GM12878 (cell line): ENCODE measurements around the gene COL13A1. TPM values are rescaled to one million over a fixed set of nuclear protein-coding genes. Genes with fewer than 3 reads are reported as not detected.

Source experiments
- ATAC-seq: fragments of 200-7000 bp; cut with Tn5 transposase; 3 replicates; pipeline ENCODE4 v1.9.1; 2020; ENCODE audit warnings: mild to moderate bottlenecking, moderate library complexity
- BruUV-seq: library from RNA; stranded (reverse); fragments of 400-500 nt; replicated peaks from 2 replicates; lab custom pipeline; 2021; lab: Mats Ljungman, UMichigan
- CTCF ChIA-PET: fragments of 300-600 bp; sonication (Branson Sonifier 250); formaldehyde crosslinking; extraction: SDS; loops from one replicate; lab custom pipeline; 2021; ENCODE audit warnings: inconsistent platforms; lab: Yijun Ruan, JAX
- POLR2A ChIA-PET: fragments of 350-600 bp; formaldehyde crosslinking; extraction: SDS; loops from one replicate; lab custom pipeline; 2021; ENCODE audit warnings: inconsistent platforms; lab: Charles Lee
- RAD21 ChIA-PET: fragments of 300-600 bp; sonication (Branson Sonifier 250); formaldehyde crosslinking; loops from one replicate; lab custom pipeline; 2023; ENCODE audit warnings: antibody characterized with exemption; ENCODE audit not compliant: unreplicated experiment; lab: Charles Lee
- SMC1A ChIA-PET: fragments of 300-600 bp; sonication (Branson Sonifier 250); formaldehyde crosslinking; loops from one replicate; lab custom pipeline; 2023; ENCODE audit not compliant: unreplicated experiment, uncharacterized antibody; lab: Charles Lee
- DNase-seq: peaks from one replicate; pipeline ENCODE4 v3.0.0-alpha.2; 2011; ENCODE audit warnings: low read depth, low spot score
- FAIRE-seq: peaks from 3 replicates; lab custom pipeline; 2011; peaks lifted over from hg19 to GRCh38; lab: Jason Lieb, UNC
- H2AFZ ChIP-seq: 2 replicates; pipeline ENCODE4 v1.6.0; 2011; ENCODE audit warnings: low read depth, low read length, control low read depth; ENCODE audit not compliant: control insufficient read depth
- H3K27ac ChIP-seq: 2 replicates; pipeline ENCODE4 v1.5.1; 2011; ENCODE audit warnings: control low read depth; ENCODE audit not compliant: control insufficient read depth, insufficient read depth
- H3K27me3 ChIP-seq, 2 experiments: replicated peaks in 1 of 2; 2 replicates each; pipeline versions ENCODE4 v1.6.0 to v1.6.1; 2011; ENCODE audit warnings: low read length in 1 of 2; ENCODE audit not compliant: control insufficient read depth in 2 of 2, insufficient read depth in 2 of 2
- H3K36me3 ChIP-seq, 2 experiments: 2 replicates each; pipeline ENCODE4 v1.5.1; 2011; ENCODE audit warnings: low read length in 1 of 2; ENCODE audit not compliant: control insufficient read depth in 2 of 2, insufficient read depth in 2 of 2
- H3K4me1 ChIP-seq: 2 replicates; pipeline ENCODE4 v1.6.1; 2011; ENCODE audit warnings: mild to moderate bottlenecking, low read length, moderate library complexity, mixed read lengths; ENCODE audit not compliant: control insufficient read depth, insufficient read depth
- H3K4me2 ChIP-seq: 2 replicates; pipeline ENCODE4 v1.6.0; 2011; ENCODE audit warnings: control low read depth; ENCODE audit not compliant: control insufficient read depth, insufficient read depth
- H3K4me3 ChIP-seq: fragments of 200-600 bp; sonication (generic); 2 replicates; pipeline ENCODE4 v1.5.1; 2016
- H3K79me2 ChIP-seq: 2 replicates; pipeline ENCODE4 v1.6.0; 2011; ENCODE audit warnings: low read length; ENCODE audit not compliant: control insufficient read depth, insufficient read depth
- H3K9ac ChIP-seq: 2 replicates; pipeline ENCODE4 v1.8.0; 2011; ENCODE audit warnings: low read length, control low read depth, mixed read lengths; ENCODE audit not compliant: control insufficient read depth, insufficient read depth
- H3K9me3 ChIP-seq: replicated peaks from 3 replicates; pipeline ENCODE4 v1.5.1; 2011; ENCODE audit warnings: mild to moderate bottlenecking, low read length; ENCODE audit not compliant: control insufficient read depth, insufficient read depth
- H4K20me1 ChIP-seq: 2 replicates; pipeline ENCODE4 v1.6.0; 2011; ENCODE audit not compliant: control insufficient read depth, insufficient read depth
- CBX3 ChIP-seq: fragments of 200-600 bp; sonication (generic); IDR thresholded peaks from 2 replicates; pipeline ENCODE4 v1.6.1; 2016; ENCODE audit warnings: low read depth, borderline replicate concordance
- JUND ChIP-seq: IDR thresholded peaks from 2 replicates; pipeline ENCODE4 v1.6.1; 2012; ENCODE audit warnings: low read depth, mild to moderate bottlenecking, low read length, improper control_type of control experiment, moderate library complexity
- MTA3 ChIP-seq: IDR thresholded peaks from 2 replicates; pipeline ENCODE4 v1.6.1; 2012; ENCODE audit warnings: low read length, inconsistent platforms, borderline replicate concordance
- RUNX3 ChIP-seq: IDR thresholded peaks from 2 replicates; pipeline ENCODE4 v1.6.1; 2012; ENCODE audit warnings: low read length, inconsistent platforms
- SMC3 ChIP-seq: IDR thresholded peaks from 2 replicates; pipeline ENCODE4 v1.6.1; 2011; ENCODE audit warnings: low read length, improper control_type of control experiment, borderline replicate concordance
- SREBF2 ChIP-seq: IDR thresholded peaks from 2 replicates; pipeline ENCODE4 v1.6.1; 2012; ENCODE audit warnings: mild to moderate bottlenecking, low read length
- WGBS: methylation state at CpG from one replicate; pipeline ENCODE4 v1.1.6; 2016; ENCODE audit warnings: low lambda C conversion rate; ENCODE audit not compliant: insufficient replicate concordance, insufficient coverage; ENCODE audit errors: missing lambda C conversion rate; 5-methylcytosine and 5-hydroxymethylcytosine counted together
- in situ Hi-C: fragments of 300-500 bp; cut with MboI; formaldehyde crosslinking; loops from 9 replicates; pipeline ENCODE4 v1.14.3; 2018; ENCODE audit warnings: mixed read lengths
- intact Hi-C: fragments of 100-400 bp; cut with micrococcal nuclease; formaldehyde crosslinking; loops from one replicate; pipeline ENCODE4 v1.14.2; 2022; ENCODE audit not compliant: unreplicated experiment
- polyA plus RNA-seq, 11 experiments: library from polyadenylated mRNA; depleted of rRNA in 4 of 11; unstranded in 6 of 11; stranded (reverse) in 5 of 11; fragments of >200 nt; fragmentation: Nextera tagmentation in 4 of 11; fragmentation: Illumina TruSeq in 1 of 11; extraction: Ambion mirVana in 4 of 11; extraction: Trizol in 1 of 11; gene quantifications; 1 replicate in 1 of 11; 2 replicates in 10 of 11; pipeline versions ENCODE4 v1.2.1 to v1.2.3, GENCODE V29; 2011 to 2016; ENCODE audit warnings: inconsistent platforms in 2 of 11, missing spikeins in 2 of 11, low read depth in 1 of 11
- total RNA-seq, 4 experiments: library from RNA; depleted of rRNA in 3 of 4; stranded (reverse); fragments of >200 nt in 3 of 4; fragmentation: Illumina TruSeq in 1 of 4; extraction: Trizol in 1 of 4; gene quantifications; 2 replicates each; pipeline versions ENCODE4 v1.2.1 to v1.2.3, GENCODE V29; 2013 to 2021
- TF ChIP-seq, protein P1 (sequence below): fragments of 450-650 bp; IDR thresholded peaks from 2 replicates; pipeline ENCODE4 v1.6.1; 2017; ENCODE audit warnings: mild to moderate bottlenecking, moderate library complexity
- TF ChIP-seq, protein P2 (sequence below): fragments of 450-650 bp; IDR thresholded peaks from 2 replicates; pipeline ENCODE4 v1.6.1; 2017; ENCODE audit warnings: mild to moderate bottlenecking, moderate library complexity

Gene COL13A1
- total and polyA plus RNA-seq, 10 of the 15 experiments (the other 5 are each of a cell fraction or from before 2014, with no cell fraction given): 0.03 to 0.15 (median 0.05) TPM; not detected in 7

DNA sequence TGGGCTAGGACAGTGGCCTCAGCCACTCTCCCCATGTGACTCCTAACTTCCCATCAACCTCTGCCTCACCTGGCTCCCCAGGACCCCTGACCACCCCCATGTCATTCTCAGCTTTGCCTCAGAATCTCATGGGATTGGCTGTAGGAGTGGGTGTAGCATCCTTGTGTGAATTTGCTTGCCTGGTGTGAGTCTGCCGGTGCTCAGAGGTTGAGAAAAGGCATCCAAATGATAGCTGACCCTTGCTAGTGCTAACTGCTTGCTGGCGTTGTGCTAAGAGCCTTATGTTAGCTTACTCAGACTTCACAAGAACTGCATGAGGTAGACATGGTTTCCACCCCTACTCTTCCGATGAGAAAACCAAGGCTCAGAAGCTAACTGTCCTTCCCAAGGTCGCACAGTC is 74.2 kb downstream of the COL13A1 start:
- H3K79me2 ChIP-seq: no peaks in the 10 kb centered on the region
- no peak overlapping the region for H2AFZ ChIP-seq
- no peak overlapping the region for H3K4me3 ChIP-seq
- ATAC-seq (no peak), FAIRE-seq (no peak), DNase-seq (no peak)
- H3K9ac ChIP-seq: no peak overlapping the region
- no peak overlapping the region for H3K4me2 ChIP-seq
- intact Hi-C loops: no loop called here
- no peaks in the 10 kb centered on the region for H3K36me3 ChIP-seq
- CTCF ChIA-PET: no interaction called here
- no peaks in the 10 kb centered on the region for H3K9me3 ChIP-seq
- no TSS peak for BruUV-seq
- no peak for TF ChIP-seq MTA3
- TF ChIP-seq SMC3: no peak
- TF ChIP-seq, protein P1, sequence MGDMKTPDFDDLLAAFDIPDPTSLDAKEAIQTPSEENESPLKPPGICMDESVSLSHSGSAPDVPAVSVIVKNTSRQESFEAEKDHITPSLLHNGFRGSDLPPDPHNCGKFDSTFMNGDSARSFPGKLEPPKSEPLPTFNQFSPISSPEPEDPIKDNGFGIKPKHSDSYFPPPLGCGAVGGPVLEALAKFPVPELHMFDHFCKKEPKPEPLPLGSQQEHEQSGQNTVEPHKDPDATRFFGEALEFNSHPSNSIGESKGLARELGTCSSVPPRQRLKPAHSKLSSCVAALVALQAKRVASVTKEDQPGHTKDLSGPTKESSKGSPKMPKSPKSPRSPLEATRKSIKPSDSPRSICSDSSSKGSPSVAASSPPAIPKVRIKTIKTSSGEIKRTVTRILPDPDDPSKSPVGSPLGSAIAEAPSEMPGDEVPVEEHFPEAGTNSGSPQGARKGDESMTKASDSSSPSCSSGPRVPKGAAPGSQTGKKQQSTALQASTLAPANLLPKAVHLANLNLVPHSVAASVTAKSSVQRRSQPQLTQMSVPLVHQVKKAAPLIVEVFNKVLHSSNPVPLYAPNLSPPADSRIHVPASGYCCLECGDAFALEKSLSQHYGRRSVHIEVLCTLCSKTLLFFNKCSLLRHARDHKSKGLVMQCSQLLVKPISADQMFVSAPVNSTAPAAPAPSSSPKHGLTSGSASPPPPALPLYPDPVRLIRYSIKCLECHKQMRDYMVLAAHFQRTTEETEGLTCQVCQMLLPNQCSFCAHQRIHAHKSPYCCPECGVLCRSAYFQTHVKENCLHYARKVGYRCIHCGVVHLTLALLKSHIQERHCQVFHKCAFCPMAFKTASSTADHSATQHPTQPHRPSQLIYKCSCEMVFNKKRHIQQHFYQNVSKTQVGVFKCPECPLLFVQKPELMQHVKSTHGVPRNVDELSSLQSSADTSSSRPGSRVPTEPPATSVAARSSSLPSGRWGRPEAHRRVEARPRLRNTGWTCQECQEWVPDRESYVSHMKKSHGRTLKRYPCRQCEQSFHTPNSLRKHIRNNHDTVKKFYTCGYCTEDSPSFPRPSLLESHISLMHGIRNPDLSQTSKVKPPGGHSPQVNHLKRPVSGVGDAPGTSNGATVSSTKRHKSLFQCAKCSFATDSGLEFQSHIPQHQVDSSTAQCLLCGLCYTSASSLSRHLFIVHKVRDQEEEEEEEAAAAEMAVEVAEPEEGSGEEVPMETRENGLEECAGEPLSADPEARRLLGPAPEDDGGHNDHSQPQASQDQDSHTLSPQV: no peak
- no peaks in the 10 kb centered on the region for H4K20me1 ChIP-seq
- POLR2A ChIA-PET: no interaction called here
- no peaks in the 10 kb centered on the region for H3K4me1 ChIP-seq
- SMC1A ChIA-PET: no interaction called here
- WGBS: 36% methylated on average over 4 of the region's 4 CpGs
- no peak overlapping the region for H3K27ac ChIP-seq
- RAD21 ChIA-PET: no interaction called here
- peaks cover 0 to 3% of the 10 kb centered on the region in 2 experiments for H3K27me3 ChIP-seq
- in situ Hi-C loops: no loop called here

DNA sequence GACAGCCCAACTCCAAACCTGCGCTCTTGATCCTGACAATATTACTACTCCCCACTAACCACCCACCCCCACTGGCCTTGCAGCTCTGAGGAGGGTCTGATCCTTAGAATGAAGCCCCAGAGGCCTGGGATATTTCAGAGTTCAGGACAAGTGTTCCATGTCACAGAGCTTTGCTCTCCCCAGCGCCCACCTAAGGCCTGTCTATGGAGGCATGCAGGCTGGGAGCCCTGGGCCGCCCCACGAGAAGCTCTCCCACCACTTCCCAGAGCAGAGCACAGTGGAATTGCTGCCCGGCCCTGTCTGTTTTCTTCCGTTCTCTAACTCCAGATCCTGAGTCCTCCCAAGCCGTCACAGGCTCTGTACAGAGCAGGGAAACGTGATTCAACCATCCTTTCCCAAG is 74.6 kb downstream of the COL13A1 start:
- in situ Hi-C loops: no loop called here
- H3K4me3 ChIP-seq: no peak overlapping the region
- peaks cover 0 to 3% of the 10 kb centered on the region in 2 experiments for H3K27me3 ChIP-seq
- no peak overlapping the region for H3K27ac ChIP-seq
- no peak for ATAC-seq
- BruUV-seq: no TSS peak
- intact Hi-C loops: no loop called here
- no peaks in the 10 kb centered on the region for H3K79me2 ChIP-seq
- DNase-seq: no peak
- H3K9me3 ChIP-seq: no peaks in the 10 kb centered on the region
- 17% methylated on average over 8 of the region's 8 CpGs for WGBS
- FAIRE-seq: no peak
- SMC1A ChIA-PET: no interaction called here
- H3K9ac ChIP-seq: no peak overlapping the region
- no peak overlapping the region for H3K4me2 ChIP-seq
- no peaks in the 10 kb centered on the region for H4K20me1 ChIP-seq
- H2AFZ ChIP-seq: no peak overlapping the region
- CTCF ChIA-PET: no interaction called here
- RAD21 ChIA-PET: no interaction called here
- H3K36me3 ChIP-seq: no peaks in the 10 kb centered on the region
- POLR2A ChIA-PET: no interaction called here
- no peaks in the 10 kb centered on the region for H3K4me1 ChIP-seq
- TF ChIP-seq CBX3 (no peak), SREBF2 (no peak), RUNX3 (no peak), JUND (no peak)
- TF ChIP-seq, protein P2, sequence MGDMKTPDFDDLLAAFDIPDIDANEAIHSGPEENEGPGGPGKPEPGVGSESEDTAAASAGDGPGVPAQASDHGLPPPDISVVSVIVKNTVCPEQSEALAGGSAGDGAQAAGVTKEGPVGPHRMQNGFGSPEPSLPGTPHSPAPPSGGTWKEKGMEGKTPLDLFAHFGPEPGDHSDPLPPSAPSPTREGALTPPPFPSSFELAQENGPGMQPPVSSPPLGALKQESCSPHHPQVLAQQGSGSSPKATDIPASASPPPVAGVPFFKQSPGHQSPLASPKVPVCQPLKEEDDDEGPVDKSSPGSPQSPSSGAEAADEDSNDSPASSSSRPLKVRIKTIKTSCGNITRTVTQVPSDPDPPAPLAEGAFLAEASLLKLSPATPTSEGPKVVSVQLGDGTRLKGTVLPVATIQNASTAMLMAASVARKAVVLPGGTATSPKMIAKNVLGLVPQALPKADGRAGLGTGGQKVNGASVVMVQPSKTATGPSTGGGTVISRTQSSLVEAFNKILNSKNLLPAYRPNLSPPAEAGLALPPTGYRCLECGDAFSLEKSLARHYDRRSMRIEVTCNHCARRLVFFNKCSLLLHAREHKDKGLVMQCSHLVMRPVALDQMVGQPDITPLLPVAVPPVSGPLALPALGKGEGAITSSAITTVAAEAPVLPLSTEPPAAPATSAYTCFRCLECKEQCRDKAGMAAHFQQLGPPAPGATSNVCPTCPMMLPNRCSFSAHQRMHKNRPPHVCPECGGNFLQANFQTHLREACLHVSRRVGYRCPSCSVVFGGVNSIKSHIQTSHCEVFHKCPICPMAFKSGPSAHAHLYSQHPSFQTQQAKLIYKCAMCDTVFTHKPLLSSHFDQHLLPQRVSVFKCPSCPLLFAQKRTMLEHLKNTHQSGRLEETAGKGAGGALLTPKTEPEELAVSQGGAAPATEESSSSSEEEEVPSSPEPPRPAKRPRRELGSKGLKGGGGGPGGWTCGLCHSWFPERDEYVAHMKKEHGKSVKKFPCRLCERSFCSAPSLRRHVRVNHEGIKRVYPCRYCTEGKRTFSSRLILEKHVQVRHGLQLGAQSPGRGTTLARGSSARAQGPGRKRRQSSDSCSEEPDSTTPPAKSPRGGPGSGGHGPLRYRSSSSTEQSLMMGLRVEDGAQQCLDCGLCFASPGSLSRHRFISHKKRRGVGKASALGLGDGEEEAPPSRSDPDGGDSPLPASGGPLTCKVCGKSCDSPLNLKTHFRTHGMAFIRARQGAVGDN: no peak
